Measurements from ENCODE around the gene ING2. TPM values are rescaled to one million over a fixed set of nuclear protein-coding genes. Genes with fewer than 3 reads are reported as not detected.
"Not testable (repeated sequence)": the region's sequence is repeated elsewhere in the genome, so short reads cannot be mapped to it uniquely, and the experiment has no call there.

The ING2 gene
- polyA plus RNA-seq, 10 donors = 13.8 to 21.9 (median 14.7) TPM

DNA sequence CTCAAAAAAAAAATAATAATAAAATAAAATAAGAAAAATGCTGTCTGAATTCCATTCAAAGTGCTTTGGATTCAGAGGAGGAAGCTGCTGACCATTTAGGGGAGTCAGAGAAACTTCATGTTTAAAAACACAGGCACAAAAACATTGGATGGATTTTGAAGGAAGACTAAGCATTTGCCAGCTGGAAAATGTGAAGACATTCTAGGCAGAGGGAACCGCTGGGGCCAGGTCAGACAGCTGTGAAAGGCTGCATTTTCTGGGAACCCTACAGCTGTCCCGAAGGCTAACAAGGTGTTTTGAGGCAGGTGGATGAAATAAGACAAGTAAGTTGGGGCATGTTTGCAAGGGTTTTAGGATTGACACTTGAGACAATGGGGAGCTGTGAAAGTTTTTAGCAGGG lies 38.6 kb downstream of the ING2 start:
- DNase-seq = no peak

DNA sequence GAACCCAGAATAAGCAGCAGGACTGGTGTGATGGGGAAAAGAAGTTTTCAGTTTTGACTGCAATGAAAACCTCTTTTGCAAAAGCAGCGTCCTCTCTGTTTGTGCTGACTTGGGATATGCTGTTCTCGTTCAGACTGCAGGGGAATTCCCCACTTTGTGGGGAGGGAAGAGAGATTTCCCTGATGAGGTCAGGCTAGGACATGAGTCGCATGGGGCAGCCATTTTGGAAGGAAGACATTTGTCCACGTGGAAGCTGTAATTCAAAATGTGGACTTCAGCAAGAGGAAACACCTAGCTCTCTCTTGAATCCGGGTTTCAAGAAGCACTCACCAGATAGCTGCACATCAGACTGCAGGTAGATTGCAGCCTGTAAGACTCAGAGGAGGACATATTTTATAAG lies 39.3 kb downstream of the ING2 start:
- DNase-seq = no peak

DNA sequence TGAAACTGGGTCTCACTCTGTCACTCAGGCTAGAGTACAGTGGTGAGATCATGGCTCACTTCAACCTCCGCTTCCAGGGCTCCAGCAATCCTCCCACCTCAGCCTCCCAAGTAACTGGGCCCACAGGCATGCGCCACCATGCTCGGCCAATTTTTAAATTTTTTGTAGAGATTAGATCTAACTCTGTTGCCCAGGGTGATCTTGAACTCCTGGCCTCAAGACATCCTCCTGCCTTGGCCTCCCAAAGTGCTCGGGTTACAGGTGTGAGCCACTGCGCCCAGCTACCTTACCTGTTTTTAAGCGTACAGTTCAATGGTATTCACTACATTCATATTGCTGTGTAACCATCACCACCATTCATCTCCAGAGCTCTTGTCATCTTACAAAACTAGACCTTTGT lies 41.5 kb downstream of the ING2 start:
- DNase-seq = no peak

DNA sequence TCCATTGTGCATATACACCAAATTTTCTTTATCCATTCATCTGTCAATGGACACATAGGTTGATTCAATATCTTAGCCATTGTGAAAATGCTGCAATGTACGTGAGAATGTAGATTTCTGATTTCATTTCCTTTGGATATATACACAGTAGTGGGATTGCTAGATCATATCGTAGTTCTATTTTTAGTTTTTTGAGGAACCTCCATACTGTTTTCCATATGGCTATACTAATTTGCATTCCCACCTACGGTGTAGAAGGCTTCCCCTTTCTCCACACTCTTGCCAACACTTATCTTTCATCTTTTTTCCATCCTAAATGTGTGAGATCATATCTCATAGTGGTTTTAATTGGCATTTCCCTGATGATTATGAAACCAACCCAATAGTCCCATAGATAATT lies 43.4 kb downstream of the ING2 start:
- no peak for DNase-seq

DNA sequence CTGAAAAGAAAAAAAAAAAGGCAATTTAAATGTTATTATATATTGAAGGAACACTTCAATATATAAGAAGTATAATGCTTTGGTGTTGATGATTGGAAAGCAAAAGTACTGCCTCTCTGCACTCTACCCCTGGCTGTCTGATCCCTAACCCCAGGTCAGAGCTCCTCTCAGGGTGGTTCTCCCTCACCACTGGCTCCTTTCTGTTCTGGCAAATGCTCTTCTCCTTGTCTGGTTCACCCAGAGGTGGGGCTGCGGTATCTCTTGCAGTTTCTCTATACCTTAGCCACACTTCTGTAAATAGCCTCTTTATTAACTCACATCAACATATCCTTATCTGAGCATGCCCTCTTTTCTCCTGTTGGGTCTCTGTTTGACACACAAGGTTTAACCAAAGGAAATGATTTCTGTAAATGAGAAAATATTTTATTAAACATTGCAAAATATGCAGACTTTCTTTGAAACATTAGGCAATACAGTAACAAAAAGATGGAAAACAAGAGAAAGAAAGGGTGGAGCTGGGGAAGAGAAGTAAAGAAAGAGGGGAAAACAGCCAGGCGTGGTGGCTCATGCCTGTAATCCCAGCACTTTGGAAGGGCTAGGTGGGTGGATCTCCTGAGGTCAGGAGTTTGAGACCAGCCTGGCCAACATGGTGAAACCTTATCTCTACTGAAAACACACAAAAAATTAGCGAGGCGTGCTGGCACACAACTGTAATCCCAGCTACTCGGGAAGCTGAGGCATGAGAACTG lies 45.7 kb downstream of the ING2 start:
- no peak for DNase-seq

DNA sequence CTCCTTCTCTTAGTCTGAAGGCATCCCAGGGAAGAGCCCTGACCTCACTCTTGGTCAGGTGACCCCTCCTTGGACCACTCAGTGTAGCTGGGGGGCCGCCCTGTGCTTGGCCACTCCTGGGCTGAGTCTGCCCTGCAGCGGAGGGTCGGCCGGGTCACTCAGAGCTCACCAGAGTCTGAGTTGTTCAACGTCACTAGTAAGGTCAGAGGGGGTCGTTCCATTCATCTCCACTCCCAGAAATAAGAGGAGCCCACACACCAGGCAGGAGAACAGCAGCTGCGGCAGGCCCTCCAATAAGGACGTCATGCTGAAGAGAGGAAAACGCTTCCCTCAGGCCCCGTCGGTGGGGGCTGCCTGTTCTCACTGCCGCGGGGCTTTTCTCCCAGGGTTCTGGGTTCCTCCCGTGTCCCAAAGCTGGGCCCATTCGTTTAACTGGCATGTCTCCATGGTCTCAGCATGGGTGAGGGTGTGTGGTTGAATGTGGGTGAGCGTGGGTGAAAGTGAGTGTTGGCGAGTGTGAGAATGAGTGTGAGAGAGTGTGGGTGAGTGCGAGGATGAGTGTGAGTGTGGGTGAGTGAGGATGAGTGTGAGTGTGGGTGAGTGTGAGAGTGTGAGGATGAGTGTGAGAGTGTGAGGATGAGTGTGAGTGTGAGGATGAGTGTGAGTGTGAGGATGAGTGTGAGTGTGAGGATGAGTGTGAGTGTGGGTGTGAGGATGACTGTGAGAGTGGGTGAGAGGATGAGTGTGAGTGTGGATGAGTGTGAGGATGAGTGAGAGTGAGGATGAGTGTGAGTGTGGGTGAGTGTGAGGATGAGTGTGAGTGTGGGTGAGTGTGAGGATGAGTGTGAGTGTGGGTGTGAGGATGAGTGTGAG lies 47.7 kb downstream of the ING2 start:
- DNase-seq = no peak

DNA sequence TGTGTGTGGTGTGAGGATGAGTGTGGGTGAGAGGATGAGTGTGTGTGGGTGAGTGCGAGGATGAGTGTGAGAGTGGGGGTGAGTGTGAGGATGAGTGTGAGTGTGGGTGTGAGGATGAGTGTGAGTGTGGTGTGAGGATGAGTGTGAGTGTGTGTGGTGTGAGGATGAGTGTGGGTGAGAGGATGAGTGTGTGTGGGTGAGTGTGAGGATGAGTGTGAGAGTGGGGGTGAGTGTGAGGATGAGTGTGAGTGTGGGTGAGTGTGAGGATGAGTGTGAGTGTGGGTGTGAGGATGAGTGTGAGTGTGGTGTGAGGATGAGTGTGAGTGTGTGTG lies 48.3 kb downstream of the ING2 start:
- not testable (repeated sequence) for DNase-seq

DNA sequence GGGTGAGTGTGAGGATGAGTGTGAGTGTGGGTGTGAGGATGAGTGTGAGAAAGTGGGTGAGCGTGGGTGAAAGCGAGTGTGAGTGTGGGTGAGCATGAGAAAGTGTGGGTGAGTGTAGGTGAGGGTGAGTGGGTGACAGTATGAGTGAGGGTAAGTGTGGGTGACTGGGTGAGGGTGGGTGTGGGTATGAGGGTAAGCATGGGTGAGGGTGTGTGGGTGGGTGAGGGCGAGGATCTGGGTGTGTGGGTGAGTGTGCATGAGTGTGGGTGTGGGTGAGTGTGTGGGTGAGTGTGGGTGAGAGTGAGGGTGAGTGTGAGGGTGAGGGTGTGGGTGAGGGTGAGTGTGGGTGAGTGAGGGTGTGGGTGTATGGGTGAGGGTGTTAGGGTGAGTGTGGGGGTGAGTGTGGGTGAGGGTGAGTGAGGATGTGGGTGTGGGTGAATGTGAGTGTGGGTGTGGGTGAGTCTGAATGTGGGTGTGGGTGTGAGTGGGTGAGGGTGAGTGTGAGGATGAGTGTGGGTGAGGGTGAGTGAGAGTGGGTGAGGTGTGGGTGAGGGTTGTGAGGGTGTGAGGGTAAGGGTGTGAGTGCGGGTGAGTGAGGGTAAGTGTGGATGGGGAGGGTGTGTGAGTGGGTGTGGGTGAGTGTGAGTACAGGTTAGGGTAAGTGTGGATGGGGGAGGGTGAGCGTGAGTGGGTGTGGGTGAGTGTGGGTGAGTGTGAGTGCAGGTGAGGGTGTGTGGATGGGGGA lies 48.9 kb downstream of the ING2 start:
- no peak for DNase-seq

DNA sequence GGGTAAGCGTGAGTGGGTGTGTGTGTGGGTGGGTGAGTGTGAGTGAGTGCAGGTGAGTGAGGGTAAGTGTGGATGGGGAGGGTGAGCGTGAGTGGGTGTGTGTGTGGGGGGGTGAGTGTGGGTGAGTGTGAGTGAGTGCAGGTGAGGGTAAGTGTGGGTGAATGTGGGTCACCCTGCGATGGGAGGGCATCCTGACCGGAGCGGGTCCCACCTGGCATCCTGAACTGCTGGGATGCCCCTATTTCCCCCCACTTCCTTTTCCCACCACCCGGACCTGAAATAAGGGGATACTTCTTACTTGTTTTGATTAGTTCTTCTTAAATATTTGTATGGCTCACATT lies 49.5 kb downstream of the ING2 start:
- no peak for DNase-seq

DNA sequence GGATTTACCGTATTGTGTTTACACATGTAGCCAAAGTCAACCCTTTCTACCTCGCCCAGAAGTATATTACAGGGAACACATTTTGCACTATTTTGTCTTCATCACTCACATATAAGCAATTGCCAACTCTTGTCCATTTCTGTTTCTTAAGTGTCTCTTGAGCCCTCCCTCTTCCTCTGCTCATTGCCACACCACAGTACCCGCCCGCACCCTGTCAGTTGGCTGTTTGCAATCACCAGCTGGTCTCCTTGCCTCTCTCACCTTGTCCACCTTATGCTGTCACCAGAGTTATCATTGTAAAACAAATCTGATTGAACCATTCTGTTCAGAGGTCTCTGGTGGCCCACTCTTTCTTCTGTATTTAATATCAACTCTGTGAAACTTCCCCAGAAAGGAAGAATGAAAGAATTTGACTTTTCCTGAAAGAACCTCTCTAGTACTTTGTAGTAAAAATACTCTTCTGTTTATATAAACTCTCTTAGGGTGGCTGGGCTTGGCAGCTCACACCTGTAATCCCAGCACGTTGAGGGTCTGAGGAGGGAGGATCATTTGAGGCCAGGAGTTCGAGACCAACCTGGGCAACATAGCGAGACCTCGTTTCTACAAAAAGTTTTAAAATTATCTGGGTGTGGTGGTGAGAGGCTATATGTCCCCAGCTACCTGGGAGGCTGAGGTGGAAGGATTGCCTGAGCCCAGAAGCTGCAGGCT lies 50.2 kb downstream of the ING2 start:
- no peak for DNase-seq

DNA sequence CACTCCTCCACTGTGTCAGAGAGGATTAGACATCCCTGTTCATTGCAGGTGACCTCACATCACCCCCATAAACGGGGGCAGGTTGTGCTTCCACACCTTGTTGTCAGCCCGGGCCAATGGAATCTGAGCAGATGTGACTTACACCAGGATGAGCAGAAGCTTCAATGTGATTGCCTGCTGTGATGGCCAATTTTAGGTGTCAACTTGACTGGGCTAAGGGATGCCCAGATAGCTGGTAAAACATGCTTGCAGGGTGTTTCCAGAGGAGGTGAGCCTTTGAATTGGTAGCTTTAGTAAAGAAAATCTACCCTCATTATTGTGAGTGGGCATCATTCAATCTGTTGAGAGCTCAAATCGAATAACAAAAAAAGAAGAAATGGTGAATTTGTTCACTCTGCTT lies 52.1 kb downstream of the ING2 start:
- no peak for DNase-seq

DNA sequence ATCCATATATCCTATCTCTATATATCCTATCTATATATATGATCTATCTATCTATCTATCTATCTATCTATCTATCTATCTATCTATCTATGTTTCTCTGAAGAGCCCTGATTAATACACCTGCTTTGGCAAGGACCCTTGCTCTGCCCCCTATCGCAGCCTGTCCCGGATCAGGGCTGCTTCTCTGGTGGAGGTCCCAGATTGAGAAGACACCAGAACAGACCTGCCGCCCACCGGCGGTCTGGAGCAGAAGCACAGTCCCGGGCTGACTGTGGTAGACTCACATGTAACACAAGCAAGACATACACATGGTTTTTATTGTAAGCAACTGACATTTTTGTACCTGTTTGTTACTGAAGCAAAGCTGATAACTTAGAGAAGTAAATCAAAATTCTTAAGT lies 52.8 kb downstream of the ING2 start:
- DNase-seq = no peak

DNA sequence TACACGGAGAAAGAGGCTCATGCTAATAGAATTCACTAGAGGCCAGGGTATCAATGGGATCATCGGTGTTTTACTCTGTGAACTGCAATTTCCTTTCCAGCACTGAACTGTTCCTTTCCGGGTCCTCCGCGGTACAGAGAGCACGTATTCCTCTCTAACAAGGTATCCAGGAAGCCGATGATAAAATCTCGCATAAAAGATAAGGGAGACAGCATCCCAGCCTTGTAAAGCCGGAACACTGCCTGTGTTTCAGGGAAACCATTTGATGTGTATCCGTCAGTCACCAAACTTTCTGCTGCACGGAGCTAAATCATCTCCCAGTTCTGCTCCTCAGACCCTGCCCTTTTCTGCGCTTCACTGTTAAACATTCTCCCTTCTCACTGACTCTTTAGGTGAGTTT lies 54.0 kb downstream of the ING2 start:
- no peak for DNase-seq

DNA sequence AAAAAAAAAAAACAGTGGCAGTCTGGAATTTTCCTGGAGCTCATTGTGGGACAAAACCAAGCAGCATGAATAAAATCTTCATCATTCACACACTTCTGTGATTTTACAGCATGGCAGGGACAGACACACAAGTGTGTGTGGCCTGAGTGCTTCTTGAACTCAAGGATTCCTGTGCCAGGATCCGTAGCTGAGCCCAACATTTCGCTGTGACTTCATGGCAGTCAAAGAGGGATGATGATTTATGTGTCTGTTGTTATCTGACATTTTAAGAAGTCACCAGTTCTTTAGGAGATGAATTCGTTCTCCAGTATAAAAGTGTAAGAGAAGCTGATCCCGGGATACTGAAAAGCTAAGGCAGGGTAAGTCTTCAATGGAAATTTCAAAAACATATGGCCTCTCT lies 57.0 kb downstream of the ING2 start:
- peak in 1 of 3 donors; percentile 13 for DNase-seq

Other genes with a start within 250 kb of the ING2 start
- gene CLDN22, start 184.8 kb upstream of the ING2 start, polyA plus RNA-seq (ENCODE audit: insufficient read length in 10 of 10) = under 1 TPM in 8 of 10 donors, not detected in 2; 0.09 to 0.33 (median 0.20) TPM
- not detected for gene CLDN24, start 182.6 kb upstream of the ING2 start, polyA plus RNA-seq (ENCODE audit: insufficient read length in 10 of 10)
- 10 to 100 TPM; 14.0 to 25.0 (median 16.8) TPM for gene CDKN2AIP, start 60.4 kb upstream of the ING2 start, polyA plus RNA-seq (ENCODE audit: insufficient read length in 10 of 10)
- gene RWDD4, start 154.1 kb downstream of the ING2 start, polyA plus RNA-seq (ENCODE audit: insufficient read length in 10 of 10) = 10 to 100 TPM; 29.8 to 39.6 (median 32.3) TPM
- gene TRAPPC11, start 154.2 kb downstream of the ING2 start, polyA plus RNA-seq (ENCODE audit: insufficient read length in 10 of 10) = 10 to 100 TPM; 18.3 to 36.8 (median 26.2) TPM